ENCODE measurements around the gene THSD7B.

GRCh38 chr2:137521653-137522619 lies 756.6 kb downstream of the THSD7B start:
- TF ChIP-seq EP300 (IDR thresholded peaks at IDR 0.05; ENCODE audit: low read depth) (no peak), POLR2A (IDR thresholded peaks at IDR 0.05) (no peak), CTCF (IDR thresholded peaks at IDR 0.05) (no peak), POLR2AphosphoS5 (IDR thresholded peaks at IDR 0.05) (no peak)
